SK-N-SH (cell line): ENCODE data around the gene PPM1F. TPM values are rescaled to one million over a fixed set of nuclear protein-coding genes. Genes with fewer than 3 reads are reported as not detected.

Source experiments
- CTCF ChIA-PET: fragments of 300-600, 350-600 bp; formaldehyde crosslinking; extraction: SDS; loops from one replicate; lab custom pipeline; 2021; lab: Yijun Ruan, JAX
- POLR2A ChIA-PET: fragments of 350-600 bp; sonication (Branson Sonifier 250); formaldehyde crosslinking; extraction: SDS; loops from one replicate; lab custom pipeline; 2020; ENCODE audit warnings: antibody characterized with exemption, inconsistent platforms; lab: Yijun Ruan, JAX
- DNase-seq: peaks from one replicate; pipeline ENCODE4 v3.0.0; 2012
- H2AFZ ChIP-seq: fragments of 200-600 bp; sonication (generic); 2 replicates; pipeline ENCODE4 v1.8.1; 2016; ENCODE audit warnings: antibody characterized with exemption, mild to moderate bottlenecking, low read depth
- H3F3A ChIP-seq: fragments of 200-600 bp; sonication (generic); replicated peaks from 2 replicates; pipeline ENCODE3; 2016; ENCODE audit warnings: antibody characterized with exemption, mild to moderate bottlenecking; ENCODE audit not compliant: insufficient read depth
- H3K27ac ChIP-seq, 2 experiments: fragments of 200-500 bp in 1 of 2; fragments of 200-600 bp in 1 of 2; sonication (Bioruptor generic) in 1 of 2; sonication (generic), shearing (Covaris generic) in 1 of 2; 2 replicates each; pipeline versions ENCODE4 v1.5.1 to v1.6.1; 2014 to 2016; ENCODE audit warnings: low read depth in 2 of 2, inconsistent platforms in 1 of 2, low read length in 1 of 2, mild to moderate bottlenecking in 1 of 2, mixed read lengths in 1 of 2
- H3K27me3 ChIP-seq: fragments of 200-600 bp; sonication (generic), shearing (Covaris generic); 2 replicates; pipeline ENCODE4 v1.6.1; 2016; ENCODE audit warnings: mixed run types; ENCODE audit not compliant: insufficient read depth
- H3K36me3 ChIP-seq, 2 experiments: fragments of 200-500 bp in 1 of 2; fragments of 200-600 bp in 1 of 2; sonication (Bioruptor generic) in 1 of 2; sonication (generic) in 1 of 2; replicated peaks in 1 of 2; 2 replicates each; pipeline versions ENCODE3 to v1.5.1; 2014 to 2016; ENCODE audit warnings: low read length in 1 of 2, mild to moderate bottlenecking in 1 of 2; ENCODE audit not compliant: insufficient read depth in 2 of 2, control insufficient read depth in 1 of 2
- H3K4me1 ChIP-seq, 2 experiments: fragments of 200-500 bp in 1 of 2; fragments of 200-600 bp in 1 of 2; sonication (Bioruptor generic) in 1 of 2; sonication (generic), shearing (Covaris generic) in 1 of 2; 2 replicates each; pipeline versions ENCODE4 v1.5.1 to v1.6.1; 2014 to 2016; ENCODE audit warnings: low read depth in 1 of 2, low read length in 1 of 2, mixed run types in 1 of 2; ENCODE audit not compliant: insufficient read depth in 2 of 2, control insufficient read depth in 1 of 2
- H3K4me2 ChIP-seq: fragments of 200-600 bp; sonication (generic), shearing (Covaris generic); 2 replicates; pipeline ENCODE4 v1.6.1; 2017; ENCODE audit warnings: mixed run types
- H3K4me3 ChIP-seq, 2 experiments: fragments of 200-500 bp in 1 of 2; fragments of 200-600 bp in 1 of 2; sonication (Bioruptor generic) in 1 of 2; sonication (generic), shearing (Covaris generic) in 1 of 2; 2 replicates each; pipeline versions ENCODE4 v1.5.1 to v1.8.1; 2014 to 2016; ENCODE audit warnings: low read depth in 2 of 2, inconsistent platforms in 1 of 2, low read length in 1 of 2, mild to moderate bottlenecking in 1 of 2, mixed read lengths in 1 of 2, moderate library complexity in 1 of 2
- H3K79me2 ChIP-seq: fragments of 200-600 bp; sonication (generic); 2 replicates; pipeline ENCODE4 v1.8.1; 2017; ENCODE audit warnings: mild to moderate bottlenecking; ENCODE audit not compliant: insufficient read depth
- H3K9ac ChIP-seq: fragments of 200-600 bp; sonication (generic); 2 replicates; pipeline ENCODE4 v1.6.1; 2017; ENCODE audit warnings: mixed run types
- H3K9me2 ChIP-seq: fragments of 200-600 bp; sonication (generic); 2 replicates; pipeline ENCODE4 v1.6.1; 2017; ENCODE audit warnings: mixed run types
- H3K9me3 ChIP-seq: fragments of 200-600 bp; sonication (generic); 2 replicates; pipeline ENCODE4 v1.6.1; 2017; ENCODE audit warnings: mixed run types, mild to moderate bottlenecking, moderate library complexity
- H4K20me1 ChIP-seq: fragments of 200-600 bp; sonication (generic); 2 replicates; pipeline ENCODE4 v1.6.1; 2017; ENCODE audit warnings: mild to moderate bottlenecking, mixed run types; ENCODE audit not compliant: insufficient read depth
- ELF1 ChIP-seq: IDR thresholded peaks from 2 replicates; pipeline ENCODE4 v1.4.0; 2012
- EP300 ChIP-seq, 2 experiments: IDR thresholded peaks; 2 replicates each; pipeline versions ENCODE4 v1.4.0 to v1.6.1; 2012; ENCODE audit warnings: borderline replicate concordance in 1 of 2, low read depth in 1 of 2, low read length in 1 of 2
- EZH2phosphoT487 ChIP-seq: fragments of 200-600 bp; sonication (generic); IDR thresholded peaks from 2 replicates; pipeline ENCODE4 v1.6.1; 2017; ENCODE audit warnings: low read depth, mixed run types, mild to moderate bottlenecking, antibody characterized with exemption, moderate library complexity, borderline replicate concordance
- FOSL2 ChIP-seq: IDR thresholded peaks from 2 replicates; pipeline ENCODE4 v1.4.0; 2012; ENCODE audit warnings: low read depth, mild to moderate bottlenecking, moderate library complexity, borderline replicate concordance
- FOXM1 ChIP-seq: IDR thresholded peaks from 2 replicates; pipeline ENCODE4 v1.4.0; 2012; ENCODE audit warnings: low read depth, mild to moderate bottlenecking
- GATA2 ChIP-seq: sonication (generic); formaldehyde crosslinking; IDR thresholded peaks from 2 replicates; pipeline ENCODE4 v1.5.0; 2020; ENCODE audit warnings: mild to moderate bottlenecking, missing genetic modification reagents
- MEF2A ChIP-seq: IDR thresholded peaks from 2 replicates; pipeline ENCODE4 v1.4.0; 2012; ENCODE audit warnings: low read depth, borderline replicate concordance
- MXI1 ChIP-seq: IDR thresholded peaks from 2 replicates; pipeline ENCODE4 v1.6.1; 2012; ENCODE audit warnings: mild to moderate bottlenecking, low read depth, low read length, improper control_type of control experiment
- NRF1 ChIP-seq: IDR thresholded peaks from 2 replicates; pipeline ENCODE4 v1.6.1; 2012; ENCODE audit warnings: low read depth, mild to moderate bottlenecking, low read length
- RFX5 ChIP-seq: IDR thresholded peaks from 2 replicates; pipeline ENCODE4 v1.6.1; 2012; ENCODE audit warnings: mild to moderate bottlenecking, improper control_type of control experiment, low read length
- RXRA ChIP-seq: IDR thresholded peaks from 2 replicates; pipeline ENCODE4 v1.4.0; 2012; ENCODE audit warnings: low read depth, mild to moderate bottlenecking, borderline replicate concordance
- SMC3 ChIP-seq: IDR thresholded peaks from 2 replicates; pipeline ENCODE4 v1.6.1; 2012; ENCODE audit warnings: low read depth, low read length, improper control_type of control experiment
- TCF12 ChIP-seq: IDR thresholded peaks from 2 replicates; pipeline ENCODE4 v1.4.0; 2012
- WGBS: methylation state at CpG from one replicate; pipeline ENCODE4 v1.1.6; 2017; ENCODE audit warnings: low lambda C conversion rate; 5-methylcytosine and 5-hydroxymethylcytosine counted together
- polyA plus RNA-seq, 3 experiments: library from polyadenylated mRNA; depleted of rRNA; stranded (reverse); fragments of >200 nt; gene quantifications; 2 replicates each; pipeline ENCODE4 v1.2.3, GENCODE V29; 2012
- TF ChIP-seq, protein P1 (sequence below): IDR thresholded peaks from 2 replicates; pipeline ENCODE4 v1.6.1; 2012; ENCODE audit warnings: mild to moderate bottlenecking, low read depth, low read length, moderate library complexity
- TF ChIP-seq, protein P2 (sequence below): IDR thresholded peaks from 2 replicates; pipeline ENCODE4 v1.4.0; 2012; ENCODE audit warnings: low read depth, borderline replicate concordance
- TF ChIP-seq, protein P3 (sequence below): IDR thresholded peaks from 2 replicates; pipeline ENCODE4 v1.4.0; 2012; ENCODE audit warnings: low read depth, borderline replicate concordance
- TF ChIP-seq, protein P4 (sequence below): IDR thresholded peaks from 2 replicates; pipeline ENCODE4; 2012
- TF ChIP-seq, protein P5 (sequence below): IDR thresholded peaks from 2 replicates; pipeline ENCODE4 v1.4.0; 2012; ENCODE audit warnings: low read depth

Gene PPM1F
- polyA plus RNA-seq, 1 of the 3 experiments (the other 2 are of a cell fraction) = 29.6 TPM

DNA sequence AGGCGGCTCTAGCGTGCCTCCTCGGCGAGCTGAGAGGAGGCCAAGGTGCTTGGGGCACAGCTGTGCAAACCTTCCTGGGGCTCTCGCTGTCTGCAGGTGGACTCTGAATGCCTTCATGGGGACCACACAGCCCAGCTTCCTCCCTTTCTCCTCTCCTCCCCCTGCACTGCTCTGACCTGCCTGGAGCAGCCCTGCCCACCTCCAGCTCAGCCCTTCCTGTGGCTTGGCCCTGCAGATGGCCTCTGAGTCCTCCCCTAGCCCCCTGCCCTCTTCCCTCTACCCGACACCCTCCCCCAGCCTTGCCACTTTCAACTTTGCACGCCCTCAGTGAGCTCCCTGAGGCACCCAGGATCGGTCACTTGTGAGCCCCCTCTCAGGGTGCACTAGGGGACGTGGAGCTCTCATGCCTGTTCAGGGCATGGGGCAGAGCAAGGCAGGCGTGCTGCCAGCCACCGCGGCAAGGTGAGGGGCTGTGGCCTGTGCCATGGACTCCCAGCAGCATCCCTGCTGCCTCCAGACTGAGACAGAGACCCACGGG is 31.4 kb downstream of the PPM1F start:
- ChIA-PET CTCF (interaction anchor here (1.3 to 15.9 kb wide), 5 partner anchors 11 to 205 kb away, joined by 3 to 145 read pairs (median 5); partner anchors contain the start of gene PPM1F), POLR2A (interaction anchor here (0.7 kb wide), 1 partner anchor 141 kb away, joined by 3 read pairs; no protein-coding TSS in a partner anchor)
- no peak overlapping the region for H2AFZ ChIP-seq
- no peaks in the 10 kb centered on the region for H3K9me2 ChIP-seq
- no peaks in the 10 kb centered on the region for H3F3A ChIP-seq
- no peaks in the 10 kb centered on the region for H3K27me3 ChIP-seq
- H3K4me3 ChIP-seq = no peak overlapping the region
- H3K9ac ChIP-seq = no peak overlapping the region
- no peak overlapping the region for H3K4me2 ChIP-seq
- peak; percentile 27 for DNase-seq
- H4K20me1 ChIP-seq = no peaks in the 10 kb centered on the region
- peaks cover 0 to 14% of the 10 kb centered on the region in 2 experiments for H3K36me3 ChIP-seq
- no peak overlapping the region for H3K27ac ChIP-seq
- peaks cover 0 to 16% of the 10 kb centered on the region in 2 experiments; a peak in 1 of 4 replicates for H3K4me1 ChIP-seq
- TF ChIP-seq FOXM1 = no peak
- no peak for TF ChIP-seq FOSL2
- TF ChIP-seq, protein P1, sequence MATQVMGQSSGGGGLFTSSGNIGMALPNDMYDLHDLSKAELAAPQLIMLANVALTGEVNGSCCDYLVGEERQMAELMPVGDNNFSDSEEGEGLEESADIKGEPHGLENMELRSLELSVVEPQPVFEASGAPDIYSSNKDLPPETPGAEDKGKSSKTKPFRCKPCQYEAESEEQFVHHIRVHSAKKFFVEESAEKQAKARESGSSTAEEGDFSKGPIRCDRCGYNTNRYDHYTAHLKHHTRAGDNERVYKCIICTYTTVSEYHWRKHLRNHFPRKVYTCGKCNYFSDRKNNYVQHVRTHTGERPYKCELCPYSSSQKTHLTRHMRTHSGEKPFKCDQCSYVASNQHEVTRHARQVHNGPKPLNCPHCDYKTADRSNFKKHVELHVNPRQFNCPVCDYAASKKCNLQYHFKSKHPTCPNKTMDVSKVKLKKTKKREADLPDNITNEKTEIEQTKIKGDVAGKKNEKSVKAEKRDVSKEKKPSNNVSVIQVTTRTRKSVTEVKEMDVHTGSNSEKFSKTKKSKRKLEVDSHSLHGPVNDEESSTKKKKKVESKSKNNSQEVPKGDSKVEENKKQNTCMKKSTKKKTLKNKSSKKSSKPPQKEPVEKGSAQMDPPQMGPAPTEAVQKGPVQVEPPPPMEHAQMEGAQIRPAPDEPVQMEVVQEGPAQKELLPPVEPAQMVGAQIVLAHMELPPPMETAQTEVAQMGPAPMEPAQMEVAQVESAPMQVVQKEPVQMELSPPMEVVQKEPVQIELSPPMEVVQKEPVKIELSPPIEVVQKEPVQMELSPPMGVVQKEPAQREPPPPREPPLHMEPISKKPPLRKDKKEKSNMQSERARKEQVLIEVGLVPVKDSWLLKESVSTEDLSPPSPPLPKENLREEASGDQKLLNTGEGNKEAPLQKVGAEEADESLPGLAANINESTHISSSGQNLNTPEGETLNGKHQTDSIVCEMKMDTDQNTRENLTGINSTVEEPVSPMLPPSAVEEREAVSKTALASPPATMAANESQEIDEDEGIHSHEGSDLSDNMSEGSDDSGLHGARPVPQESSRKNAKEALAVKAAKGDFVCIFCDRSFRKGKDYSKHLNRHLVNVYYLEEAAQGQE = no peak
- TF ChIP-seq TCF12 = no peak
- no peaks in the 10 kb centered on the region for H3K9me3 ChIP-seq
- H3K79me2 ChIP-seq = no peaks in the 10 kb centered on the region
- WGBS = 93% methylated on average over 4 of the region's 13 CpGs

DNA sequence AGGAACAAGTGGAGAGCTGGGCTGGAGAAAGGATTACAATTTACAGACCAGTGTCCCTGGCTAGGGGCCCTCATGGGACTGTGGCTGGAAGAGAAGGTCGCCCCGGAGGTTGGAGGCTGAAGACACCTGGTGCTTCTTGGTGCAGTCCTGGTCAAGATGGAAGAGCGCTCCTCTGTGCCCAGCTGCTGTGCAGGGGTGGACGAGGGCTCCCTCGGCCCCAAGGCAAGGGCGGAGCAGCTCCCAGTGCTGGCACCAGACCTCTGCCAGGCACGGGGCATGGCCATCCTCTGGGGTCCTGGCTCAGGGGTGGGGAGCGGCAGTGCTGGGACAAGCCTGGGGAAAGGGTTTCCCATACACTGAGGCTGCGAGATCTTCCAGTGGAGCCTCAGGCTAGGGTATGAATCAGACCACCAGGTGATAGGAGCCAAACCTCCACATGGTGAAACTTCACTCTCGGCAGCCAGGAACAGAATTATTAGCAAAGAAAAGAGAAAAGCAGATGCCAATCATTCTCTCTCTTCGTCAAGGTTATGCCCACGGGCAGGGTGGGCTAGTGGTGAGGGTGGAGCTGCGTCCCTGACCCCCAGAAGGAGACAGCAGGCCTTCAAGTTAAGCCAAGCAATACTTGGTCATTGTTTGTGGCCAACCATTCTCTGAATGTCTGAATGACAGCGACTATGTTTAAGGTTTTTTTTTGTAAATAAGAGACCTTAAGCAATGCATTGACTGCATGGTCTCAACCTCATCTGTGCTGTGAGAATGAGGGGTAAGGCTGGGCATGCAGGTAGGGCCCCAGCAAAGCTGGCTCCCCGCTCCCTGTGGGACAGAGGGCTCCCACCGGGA is 32.1 kb downstream of the PPM1F start:
- Histone ChIP-seq H4K20me1 (no peaks in the 10 kb centered on the region), H3K4me3 (no peak overlapping the region), H3K27me3 (no peaks in the 10 kb centered on the region), H3K27ac (no peak overlapping the region), H3K79me2 (no peaks in the 10 kb centered on the region), H3K9me3 (no peaks in the 10 kb centered on the region), H3K36me3 (peaks cover 0 to 9% of the 10 kb centered on the region in 2 experiments), H3K4me2 (no peak overlapping the region), H3K9ac (no peak overlapping the region), H3K4me1 (peaks cover 0 to 16% of the 10 kb centered on the region in 2 experiments; a peak in 1 of 4 replicates), H3F3A (no peaks in the 10 kb centered on the region), H3K9me2 (no peaks in the 10 kb centered on the region), H2AFZ (no peak overlapping the region)
- TF ChIP-seq, protein P2, sequence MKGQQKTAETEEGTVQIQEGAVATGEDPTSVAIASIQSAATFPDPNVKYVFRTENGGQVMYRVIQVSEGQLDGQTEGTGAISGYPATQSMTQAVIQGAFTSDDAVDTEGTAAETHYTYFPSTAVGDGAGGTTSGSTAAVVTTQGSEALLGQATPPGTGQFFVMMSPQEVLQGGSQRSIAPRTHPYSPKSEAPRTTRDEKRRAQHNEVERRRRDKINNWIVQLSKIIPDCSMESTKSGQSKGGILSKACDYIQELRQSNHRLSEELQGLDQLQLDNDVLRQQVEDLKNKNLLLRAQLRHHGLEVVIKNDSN = no peak
- TF ChIP-seq NRF1 (no peak), ELF1 (no peak), EP300 (IDR thresholded peaks at IDR 0.05; ENCODE audit: borderline replicate concordance in 1 of 2, low read depth in 1 of 2, low read length in 1 of 2) (no peak), RXRA (no peak), MEF2A (no peak), GATA2 (CRISPR knock-in tag) (no peak), SMC3 (no peak), EZH2phosphoT487 (no peak), RFX5 (no peak), MXI1 (no peak), TCF12 (no peak)
- TF ChIP-seq, protein P3, sequence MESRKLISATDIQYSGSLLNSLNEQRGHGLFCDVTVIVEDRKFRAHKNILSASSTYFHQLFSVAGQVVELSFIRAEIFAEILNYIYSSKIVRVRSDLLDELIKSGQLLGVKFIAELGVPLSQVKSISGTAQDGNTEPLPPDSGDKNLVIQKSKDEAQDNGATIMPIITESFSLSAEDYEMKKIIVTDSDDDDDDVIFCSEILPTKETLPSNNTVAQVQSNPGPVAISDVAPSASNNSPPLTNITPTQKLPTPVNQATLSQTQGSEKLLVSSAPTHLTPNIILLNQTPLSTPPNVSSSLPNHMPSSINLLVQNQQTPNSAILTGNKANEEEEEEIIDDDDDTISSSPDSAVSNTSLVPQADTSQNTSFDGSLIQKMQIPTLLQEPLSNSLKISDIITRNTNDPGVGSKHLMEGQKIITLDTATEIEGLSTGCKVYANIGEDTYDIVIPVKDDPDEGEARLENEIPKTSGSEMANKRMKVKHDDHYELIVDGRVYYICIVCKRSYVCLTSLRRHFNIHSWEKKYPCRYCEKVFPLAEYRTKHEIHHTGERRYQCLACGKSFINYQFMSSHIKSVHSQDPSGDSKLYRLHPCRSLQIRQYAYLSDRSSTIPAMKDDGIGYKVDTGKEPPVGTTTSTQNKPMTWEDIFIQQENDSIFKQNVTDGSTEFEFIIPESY = no peak
- TF ChIP-seq, protein P4, sequence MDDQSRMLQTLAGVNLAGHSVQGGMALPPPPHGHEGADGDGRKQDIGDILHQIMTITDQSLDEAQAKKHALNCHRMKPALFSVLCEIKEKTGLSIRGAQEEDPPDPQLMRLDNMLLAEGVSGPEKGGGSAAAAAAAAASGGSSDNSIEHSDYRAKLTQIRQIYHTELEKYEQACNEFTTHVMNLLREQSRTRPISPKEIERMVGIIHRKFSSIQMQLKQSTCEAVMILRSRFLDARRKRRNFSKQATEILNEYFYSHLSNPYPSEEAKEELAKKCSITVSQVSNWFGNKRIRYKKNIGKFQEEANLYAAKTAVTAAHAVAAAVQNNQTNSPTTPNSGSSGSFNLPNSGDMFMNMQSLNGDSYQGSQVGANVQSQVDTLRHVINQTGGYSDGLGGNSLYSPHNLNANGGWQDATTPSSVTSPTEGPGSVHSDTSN = no peak
- TF ChIP-seq, protein P5, sequence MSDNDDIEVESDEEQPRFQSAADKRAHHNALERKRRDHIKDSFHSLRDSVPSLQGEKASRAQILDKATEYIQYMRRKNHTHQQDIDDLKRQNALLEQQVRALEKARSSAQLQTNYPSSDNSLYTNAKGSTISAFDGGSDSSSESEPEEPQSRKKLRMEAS = no peak
- ChIA-PET POLR2A (no interaction called here), CTCF (interaction anchor here (1.3 to 15.9 kb wide), 6 partner anchors 12 to 204 kb away, joined by 3 to 145 read pairs (median 5); partner anchors contain the start of gene PPM1F)
- WGBS = 92% methylated on average over 10 of the region's 16 CpGs
- peak; percentile 16 for DNase-seq
